Uterus (tissue), 2 donors: ENCODE results near the gene KRT38.

Experiments used
- POLR2A ChIP-seq, 2 donors: fragments of 450-650 bp; IDR thresholded peaks; one replicate each; pipeline ENCODE4 v1.6.1; 2016; ENCODE audit warnings: antibody characterized with exemption in 2 of 2, mild to moderate bottlenecking in 1 of 2, moderate library complexity in 1 of 2
- TF ChIP-seq, protein P1 (sequence below), 4 experiments: fragments of 200-600 bp in 2 of 4; fragments of 450-650 bp in 2 of 4; sonication (generic) in 2 of 4; IDR thresholded peaks; one replicate each; pipeline ENCODE4 v1.5.1; 2016 to 2019; ENCODE audit warnings: antibody characterized with exemption in 4 of 4, mild to moderate bottlenecking in 2 of 4, moderate library complexity in 1 of 4

DNA sequence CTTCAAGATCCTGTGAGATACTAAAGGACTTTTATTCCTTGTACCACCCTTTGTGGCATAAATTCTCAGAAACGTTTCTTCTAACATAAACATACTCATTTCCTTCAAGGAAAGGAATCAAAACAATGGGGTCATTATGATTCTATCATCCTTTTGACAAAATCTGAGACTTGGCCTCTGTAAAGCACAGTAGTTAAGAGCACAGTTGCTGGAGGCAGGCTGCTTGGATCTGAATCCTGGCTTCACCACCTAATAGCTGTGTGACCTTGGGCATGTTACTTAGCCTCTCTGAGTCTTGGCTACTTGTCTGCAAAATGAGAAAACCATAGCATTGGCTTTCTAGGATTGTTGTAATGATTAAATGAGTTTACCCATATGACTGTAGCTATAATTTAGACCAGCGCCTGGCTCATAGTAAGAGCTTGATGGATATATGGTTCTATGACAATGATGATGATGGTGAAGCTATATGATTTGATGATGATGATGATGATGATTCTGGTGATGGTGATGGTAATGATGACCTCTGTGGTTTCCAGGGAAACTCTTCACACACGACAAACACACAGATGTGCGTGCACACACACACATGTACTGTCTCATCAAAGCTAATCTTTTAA lies 37.3 kb downstream of the KRT38 start:
- TF ChIP-seq POLR2A (IDR thresholded peaks at IDR 0.05), result no peak
- TF ChIP-seq, protein P1, sequence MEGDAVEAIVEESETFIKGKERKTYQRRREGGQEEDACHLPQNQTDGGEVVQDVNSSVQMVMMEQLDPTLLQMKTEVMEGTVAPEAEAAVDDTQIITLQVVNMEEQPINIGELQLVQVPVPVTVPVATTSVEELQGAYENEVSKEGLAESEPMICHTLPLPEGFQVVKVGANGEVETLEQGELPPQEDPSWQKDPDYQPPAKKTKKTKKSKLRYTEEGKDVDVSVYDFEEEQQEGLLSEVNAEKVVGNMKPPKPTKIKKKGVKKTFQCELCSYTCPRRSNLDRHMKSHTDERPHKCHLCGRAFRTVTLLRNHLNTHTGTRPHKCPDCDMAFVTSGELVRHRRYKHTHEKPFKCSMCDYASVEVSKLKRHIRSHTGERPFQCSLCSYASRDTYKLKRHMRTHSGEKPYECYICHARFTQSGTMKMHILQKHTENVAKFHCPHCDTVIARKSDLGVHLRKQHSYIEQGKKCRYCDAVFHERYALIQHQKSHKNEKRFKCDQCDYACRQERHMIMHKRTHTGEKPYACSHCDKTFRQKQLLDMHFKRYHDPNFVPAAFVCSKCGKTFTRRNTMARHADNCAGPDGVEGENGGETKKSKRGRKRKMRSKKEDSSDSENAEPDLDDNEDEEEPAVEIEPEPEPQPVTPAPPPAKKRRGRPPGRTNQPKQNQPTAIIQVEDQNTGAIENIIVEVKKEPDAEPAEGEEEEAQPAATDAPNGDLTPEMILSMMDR (IDR thresholded peaks at IDR 0.05), result no peak
